Sigmoid colon (tissue), 3 donors: ENCODE measurements around the gene ZCCHC14.

Experiments used
- POLR2A ChIP-seq, 2 donors: fragments of 450-650 bp; IDR thresholded peaks; one replicate each; pipeline ENCODE4 v1.6.1; 2016; ENCODE audit warnings: antibody characterized with exemption in 2 of 2, mild to moderate bottlenecking in 2 of 2, moderate library complexity in 2 of 2
- TF ChIP-seq, protein P1 (sequence below), 4 experiments: fragments of 450-650 bp in 3 of 4; fragments of 200-600 bp in 1 of 4; IDR thresholded peaks; one replicate each; pipeline ENCODE4 v1.5.1; 2016 to 2019; ENCODE audit warnings: antibody characterized with exemption in 4 of 4, mild to moderate bottlenecking in 3 of 4, moderate library complexity in 2 of 4

DNA sequence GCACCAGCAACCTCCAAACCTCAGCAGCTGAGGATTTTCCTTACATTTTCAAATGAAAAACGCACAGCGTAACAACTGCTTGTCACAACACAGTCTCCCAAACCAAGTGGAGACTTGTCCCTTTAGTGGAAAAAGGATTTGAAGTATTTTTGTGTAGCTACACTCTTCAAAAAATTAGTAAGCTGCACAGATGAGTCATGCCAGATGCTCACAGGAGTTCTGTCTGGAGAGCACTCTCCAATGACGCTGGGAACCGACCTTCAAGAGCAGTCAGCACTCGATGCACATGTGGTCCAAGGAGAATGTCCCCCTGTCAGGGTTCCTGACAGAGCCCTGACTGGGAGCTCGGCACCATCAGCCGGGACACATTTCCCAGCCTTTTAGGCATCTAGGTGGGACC, 60.9 kb downstream of the ZCCHC14 start:
- TF ChIP-seq POLR2A (IDR thresholded peaks at IDR 0.05), result no peak
- TF ChIP-seq, protein P1, sequence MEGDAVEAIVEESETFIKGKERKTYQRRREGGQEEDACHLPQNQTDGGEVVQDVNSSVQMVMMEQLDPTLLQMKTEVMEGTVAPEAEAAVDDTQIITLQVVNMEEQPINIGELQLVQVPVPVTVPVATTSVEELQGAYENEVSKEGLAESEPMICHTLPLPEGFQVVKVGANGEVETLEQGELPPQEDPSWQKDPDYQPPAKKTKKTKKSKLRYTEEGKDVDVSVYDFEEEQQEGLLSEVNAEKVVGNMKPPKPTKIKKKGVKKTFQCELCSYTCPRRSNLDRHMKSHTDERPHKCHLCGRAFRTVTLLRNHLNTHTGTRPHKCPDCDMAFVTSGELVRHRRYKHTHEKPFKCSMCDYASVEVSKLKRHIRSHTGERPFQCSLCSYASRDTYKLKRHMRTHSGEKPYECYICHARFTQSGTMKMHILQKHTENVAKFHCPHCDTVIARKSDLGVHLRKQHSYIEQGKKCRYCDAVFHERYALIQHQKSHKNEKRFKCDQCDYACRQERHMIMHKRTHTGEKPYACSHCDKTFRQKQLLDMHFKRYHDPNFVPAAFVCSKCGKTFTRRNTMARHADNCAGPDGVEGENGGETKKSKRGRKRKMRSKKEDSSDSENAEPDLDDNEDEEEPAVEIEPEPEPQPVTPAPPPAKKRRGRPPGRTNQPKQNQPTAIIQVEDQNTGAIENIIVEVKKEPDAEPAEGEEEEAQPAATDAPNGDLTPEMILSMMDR (IDR thresholded peaks at IDR 0.05), result no peak
